Ishikawa (cell line): ENCODE data around the gene TMEM132E.

ENCODE experiments used
- CEBPB ChIP-seq: IDR thresholded peaks from 2 replicates; pipeline ENCODE4 v1.6.1; 2012
- CREB1 ChIP-seq: IDR thresholded peaks from 2 replicates; pipeline ENCODE4 v1.6.1; 2012; ENCODE audit warnings: low read depth
- EGR1 ChIP-seq: IDR thresholded peaks from 2 replicates; pipeline ENCODE4 v1.6.1; 2012
- EP300 ChIP-seq: IDR thresholded peaks from 2 replicates; pipeline ENCODE4 v1.6.1; 2012; ENCODE audit warnings: borderline replicate concordance
- FOXM1 ChIP-seq: IDR thresholded peaks from 2 replicates; pipeline ENCODE4 v1.6.1; 2012; ENCODE audit warnings: low read depth, borderline replicate concordance
- NFIC ChIP-seq: IDR thresholded peaks from 2 replicates; pipeline ENCODE4 v1.6.1; 2012
- RAD21 ChIP-seq: IDR thresholded peaks from 2 replicates; pipeline ENCODE4 v1.6.1; 2012; ENCODE audit warnings: low read depth
- TAF1 ChIP-seq: IDR thresholded peaks from 2 replicates; pipeline ENCODE4 v1.6.1; 2012; ENCODE audit warnings: low read depth, mild to moderate bottlenecking
- TCF12 ChIP-seq: IDR thresholded peaks from 2 replicates; pipeline ENCODE4 v1.6.1; 2012; ENCODE audit warnings: low read depth
- TEAD4 ChIP-seq: IDR thresholded peaks from 2 replicates; pipeline ENCODE4 v1.6.1; 2012
- YY1 ChIP-seq: IDR thresholded peaks from 2 replicates; pipeline ENCODE4 v1.6.1; 2012; ENCODE audit warnings: low read depth
- ZBTB7A ChIP-seq: IDR thresholded peaks from 2 replicates; pipeline ENCODE4 v1.6.1; 2012; ENCODE audit warnings: low read depth
- TF ChIP-seq, protein P1 (sequence below): IDR thresholded peaks from 2 replicates; pipeline ENCODE4 v1.6.1; 2012
- TF ChIP-seq, protein P2 (sequence below): IDR thresholded peaks from 2 replicates; pipeline ENCODE4 v1.6.1; 2012
- TF ChIP-seq, protein P3 (sequence below): IDR thresholded peaks from 2 replicates; pipeline ENCODE4 v1.6.1; 2012; ENCODE audit warnings: low read depth, mild to moderate bottlenecking

Gene TMEM132E

DNA sequence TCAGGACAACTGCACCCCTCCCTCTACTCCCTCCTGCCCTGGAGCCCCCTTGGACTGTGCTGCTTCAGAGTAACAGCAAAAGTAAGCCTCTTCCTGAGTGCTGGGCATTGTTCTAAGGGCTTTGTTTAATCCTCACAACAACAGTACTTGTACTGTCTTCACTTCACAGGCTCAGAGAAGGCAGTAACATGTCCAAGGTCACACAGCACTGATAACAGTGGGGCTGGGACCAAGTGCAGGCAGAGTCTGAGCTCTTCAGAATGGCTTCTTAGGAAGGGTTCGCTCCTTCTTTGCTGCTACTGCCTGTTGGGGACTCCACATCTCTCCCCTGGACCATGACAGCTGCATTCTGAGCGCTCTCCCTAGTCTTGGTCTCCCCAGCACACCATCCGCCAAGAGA is 24.6 kb downstream of the TMEM132E start:
- TF ChIP-seq TCF12 (no peak), EP300 (no peak), YY1 (no peak), CREB1 (no peak), CEBPB (no peak), TEAD4 (no peak)
- TF ChIP-seq, protein P1, sequence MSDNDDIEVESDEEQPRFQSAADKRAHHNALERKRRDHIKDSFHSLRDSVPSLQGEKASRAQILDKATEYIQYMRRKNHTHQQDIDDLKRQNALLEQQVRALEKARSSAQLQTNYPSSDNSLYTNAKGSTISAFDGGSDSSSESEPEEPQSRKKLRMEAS, result no peak
- TF ChIP-seq, protein P2, sequence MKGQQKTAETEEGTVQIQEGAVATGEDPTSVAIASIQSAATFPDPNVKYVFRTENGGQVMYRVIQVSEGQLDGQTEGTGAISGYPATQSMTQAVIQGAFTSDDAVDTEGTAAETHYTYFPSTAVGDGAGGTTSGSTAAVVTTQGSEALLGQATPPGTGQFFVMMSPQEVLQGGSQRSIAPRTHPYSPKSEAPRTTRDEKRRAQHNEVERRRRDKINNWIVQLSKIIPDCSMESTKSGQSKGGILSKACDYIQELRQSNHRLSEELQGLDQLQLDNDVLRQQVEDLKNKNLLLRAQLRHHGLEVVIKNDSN, result no peak
- TF ChIP-seq, protein P3, sequence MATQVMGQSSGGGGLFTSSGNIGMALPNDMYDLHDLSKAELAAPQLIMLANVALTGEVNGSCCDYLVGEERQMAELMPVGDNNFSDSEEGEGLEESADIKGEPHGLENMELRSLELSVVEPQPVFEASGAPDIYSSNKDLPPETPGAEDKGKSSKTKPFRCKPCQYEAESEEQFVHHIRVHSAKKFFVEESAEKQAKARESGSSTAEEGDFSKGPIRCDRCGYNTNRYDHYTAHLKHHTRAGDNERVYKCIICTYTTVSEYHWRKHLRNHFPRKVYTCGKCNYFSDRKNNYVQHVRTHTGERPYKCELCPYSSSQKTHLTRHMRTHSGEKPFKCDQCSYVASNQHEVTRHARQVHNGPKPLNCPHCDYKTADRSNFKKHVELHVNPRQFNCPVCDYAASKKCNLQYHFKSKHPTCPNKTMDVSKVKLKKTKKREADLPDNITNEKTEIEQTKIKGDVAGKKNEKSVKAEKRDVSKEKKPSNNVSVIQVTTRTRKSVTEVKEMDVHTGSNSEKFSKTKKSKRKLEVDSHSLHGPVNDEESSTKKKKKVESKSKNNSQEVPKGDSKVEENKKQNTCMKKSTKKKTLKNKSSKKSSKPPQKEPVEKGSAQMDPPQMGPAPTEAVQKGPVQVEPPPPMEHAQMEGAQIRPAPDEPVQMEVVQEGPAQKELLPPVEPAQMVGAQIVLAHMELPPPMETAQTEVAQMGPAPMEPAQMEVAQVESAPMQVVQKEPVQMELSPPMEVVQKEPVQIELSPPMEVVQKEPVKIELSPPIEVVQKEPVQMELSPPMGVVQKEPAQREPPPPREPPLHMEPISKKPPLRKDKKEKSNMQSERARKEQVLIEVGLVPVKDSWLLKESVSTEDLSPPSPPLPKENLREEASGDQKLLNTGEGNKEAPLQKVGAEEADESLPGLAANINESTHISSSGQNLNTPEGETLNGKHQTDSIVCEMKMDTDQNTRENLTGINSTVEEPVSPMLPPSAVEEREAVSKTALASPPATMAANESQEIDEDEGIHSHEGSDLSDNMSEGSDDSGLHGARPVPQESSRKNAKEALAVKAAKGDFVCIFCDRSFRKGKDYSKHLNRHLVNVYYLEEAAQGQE, result no peak

DNA sequence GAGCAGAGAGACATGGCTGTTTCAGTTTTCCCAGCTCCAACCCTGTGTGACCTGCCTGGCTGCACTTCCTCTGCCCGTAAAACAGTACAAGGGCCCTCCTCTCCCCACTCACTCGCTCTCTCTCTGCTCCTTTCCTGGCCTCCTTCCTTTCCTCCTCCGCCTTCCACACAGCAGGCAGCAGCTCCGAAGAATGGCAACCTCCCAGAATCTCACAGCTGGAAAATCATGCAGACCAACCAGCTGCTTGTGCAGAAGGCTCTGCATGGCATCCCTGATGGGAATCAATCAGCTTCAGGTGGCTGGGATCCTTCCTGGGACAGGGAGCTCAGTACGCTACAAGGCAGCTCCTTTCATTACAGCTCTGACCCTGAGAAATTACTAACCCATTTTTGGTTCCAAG is 27.4 kb downstream of the TMEM132E start:
- TF ChIP-seq TAF1 (no peak), CREB1 (no peak)

DNA sequence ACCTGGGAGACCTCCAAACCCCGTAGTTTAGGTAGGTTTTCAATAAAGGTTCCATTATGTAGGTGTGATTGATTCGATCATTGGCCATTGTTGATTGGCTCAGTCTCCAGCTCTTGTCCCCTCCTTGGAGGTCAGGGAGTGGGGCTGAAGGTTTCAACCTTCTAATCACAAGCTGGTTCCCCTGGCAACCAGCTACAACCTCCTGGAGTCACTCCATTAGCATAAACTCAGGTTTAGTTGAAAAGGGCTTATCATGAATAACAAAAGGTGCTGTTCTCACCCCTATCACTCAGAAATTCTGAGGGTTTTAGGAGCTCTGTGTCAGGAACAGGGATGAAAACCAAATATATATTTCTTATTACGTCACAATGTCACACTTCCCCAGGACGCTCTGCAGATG is 28.5 kb downstream of the TMEM132E start:
- TF ChIP-seq FOXM1 (no peak), YY1 (no peak), NFIC (no peak), CEBPB (no peak), TEAD4 (no peak), RAD21 (no peak), CREB1 (no peak), EGR1 (no peak)
- TF ChIP-seq, protein P1, result no peak

DNA sequence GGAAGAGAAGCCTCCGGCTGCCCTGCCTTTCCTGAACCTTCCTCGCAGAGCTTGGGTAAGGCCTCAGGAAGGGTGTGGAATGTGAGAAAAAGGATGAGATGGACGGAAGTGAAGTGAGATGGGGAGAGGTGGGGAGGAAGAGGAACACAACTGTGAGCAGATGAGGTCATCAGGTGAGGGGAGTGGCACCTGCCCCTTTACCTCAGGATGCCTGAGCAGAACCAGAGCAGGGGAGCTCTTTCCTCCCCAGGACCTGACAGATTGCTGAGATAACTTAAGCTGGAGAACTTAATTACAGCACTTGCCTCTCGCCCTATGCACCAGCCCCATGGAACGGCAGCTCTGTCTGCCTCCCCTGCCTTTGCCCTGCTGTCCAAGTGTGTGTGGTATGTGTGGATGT is 29.8 kb downstream of the TMEM132E start:
- TF ChIP-seq, protein P3, result no peak
- TF ChIP-seq EP300, result no peak

DNA sequence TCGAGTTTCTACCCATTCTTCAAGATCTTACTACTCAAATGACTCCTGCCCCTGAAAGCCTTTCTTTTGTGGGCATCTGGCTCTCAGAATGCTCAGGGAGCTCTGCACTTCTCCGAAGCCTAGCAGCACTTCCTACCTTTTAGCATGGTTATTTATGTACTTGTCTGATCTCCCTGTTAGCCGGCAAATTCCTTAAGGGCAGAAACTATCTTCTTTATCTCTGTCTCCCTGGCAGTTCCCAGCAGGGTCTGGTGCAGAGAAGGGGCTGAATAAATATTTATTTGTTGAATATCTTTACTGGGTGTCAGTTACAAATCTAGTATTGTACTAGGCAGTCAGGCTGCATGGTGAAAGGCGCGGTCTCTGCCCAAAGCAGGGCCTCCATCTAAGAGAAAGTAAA is 30.7 kb downstream of the TMEM132E start:
- TF ChIP-seq FOXM1 (no peak), EGR1 (no peak), CEBPB (no peak), NFIC (no peak), TEAD4 (no peak), RAD21 (no peak), ZBTB7A (no peak), TCF12 (no peak), TAF1 (no peak), CREB1 (no peak)
- TF ChIP-seq, protein P1, result no peak
- TF ChIP-seq, protein P2, result no peak
- TF ChIP-seq, protein P3, result no peak
